GM12878 (cell line): Measurements from ENCODE around the gene MEIKIN. TPM values are rescaled to one million over a fixed set of nuclear protein-coding genes. Genes with fewer than 3 reads are reported as not detected.
A peak's percentile ranks its signal among the peaks of the same experiment; 100 is the strongest.

ENCODE experiments used
- ATAC-seq: fragments of 200-7000 bp; cut with Tn5 transposase; 3 replicates; pipeline ENCODE4 v1.9.1; 2020; ENCODE audit warnings: mild to moderate bottlenecking, moderate library complexity
- BruUV-seq: library from RNA; stranded (reverse); fragments of 400-500 nt; replicated peaks from 2 replicates; lab custom pipeline; 2021; lab: Mats Ljungman, UMichigan
- CTCF ChIA-PET: fragments of 300-600 bp; sonication (Branson Sonifier 250); formaldehyde crosslinking; extraction: SDS; loops from one replicate; lab custom pipeline; 2021; ENCODE audit warnings: inconsistent platforms; lab: Yijun Ruan, JAX
- POLR2A ChIA-PET: fragments of 350-600 bp; formaldehyde crosslinking; extraction: SDS; loops from one replicate; lab custom pipeline; 2021; ENCODE audit warnings: inconsistent platforms; lab: Charles Lee
- RAD21 ChIA-PET: fragments of 300-600 bp; sonication (Branson Sonifier 250); formaldehyde crosslinking; loops from one replicate; lab custom pipeline; 2023; ENCODE audit warnings: antibody characterized with exemption; ENCODE audit not compliant: unreplicated experiment; lab: Charles Lee
- SMC1A ChIA-PET: fragments of 300-600 bp; sonication (Branson Sonifier 250); formaldehyde crosslinking; loops from one replicate; lab custom pipeline; 2023; ENCODE audit not compliant: unreplicated experiment, uncharacterized antibody; lab: Charles Lee
- DNase-seq: peaks from one replicate; pipeline ENCODE4 v3.0.0-alpha.2; 2011; ENCODE audit warnings: low read depth, low spot score
- FAIRE-seq: peaks from 3 replicates; lab custom pipeline; 2011; peaks lifted over from hg19 to GRCh38; lab: Jason Lieb, UNC
- H2AFZ ChIP-seq: 2 replicates; pipeline ENCODE4 v1.6.0; 2011; ENCODE audit warnings: low read depth, low read length, control low read depth; ENCODE audit not compliant: control insufficient read depth
- H3K27ac ChIP-seq: 2 replicates; pipeline ENCODE4 v1.5.1; 2011; ENCODE audit warnings: control low read depth; ENCODE audit not compliant: control insufficient read depth, insufficient read depth
- H3K27me3 ChIP-seq, 2 experiments: replicated peaks in 1 of 2; 2 replicates each; pipeline versions ENCODE4 v1.6.0 to v1.6.1; 2011; ENCODE audit warnings: low read length in 1 of 2; ENCODE audit not compliant: control insufficient read depth in 2 of 2, insufficient read depth in 2 of 2
- H3K36me3 ChIP-seq, 2 experiments: 2 replicates each; pipeline ENCODE4 v1.5.1; 2011; ENCODE audit warnings: low read length in 1 of 2; ENCODE audit not compliant: control insufficient read depth in 2 of 2, insufficient read depth in 2 of 2
- H3K4me1 ChIP-seq: 2 replicates; pipeline ENCODE4 v1.6.1; 2011; ENCODE audit warnings: mild to moderate bottlenecking, low read length, moderate library complexity, mixed read lengths; ENCODE audit not compliant: control insufficient read depth, insufficient read depth
- H3K4me2 ChIP-seq: 2 replicates; pipeline ENCODE4 v1.6.0; 2011; ENCODE audit warnings: control low read depth; ENCODE audit not compliant: control insufficient read depth, insufficient read depth
- H3K4me3 ChIP-seq: fragments of 200-600 bp; sonication (generic); 2 replicates; pipeline ENCODE4 v1.5.1; 2016
- H3K79me2 ChIP-seq: 2 replicates; pipeline ENCODE4 v1.6.0; 2011; ENCODE audit warnings: low read length; ENCODE audit not compliant: control insufficient read depth, insufficient read depth
- H3K9ac ChIP-seq: 2 replicates; pipeline ENCODE4 v1.8.0; 2011; ENCODE audit warnings: low read length, control low read depth, mixed read lengths; ENCODE audit not compliant: control insufficient read depth, insufficient read depth
- H3K9me3 ChIP-seq: replicated peaks from 3 replicates; pipeline ENCODE4 v1.5.1; 2011; ENCODE audit warnings: mild to moderate bottlenecking, low read length; ENCODE audit not compliant: control insufficient read depth, insufficient read depth
- H4K20me1 ChIP-seq: 2 replicates; pipeline ENCODE4 v1.6.0; 2011; ENCODE audit not compliant: control insufficient read depth, insufficient read depth
- BACH1 ChIP-seq: fragments of 450-650 bp; IDR thresholded peaks from 2 replicates; pipeline ENCODE4 v1.6.1; 2017; ENCODE audit warnings: mild to moderate bottlenecking, borderline replicate concordance
- BCL11A ChIP-seq: IDR thresholded peaks from 2 replicates; pipeline ENCODE4 v1.6.1; 2011; ENCODE audit warnings: low read depth, low read length
- BCLAF1 ChIP-seq: fragments of 450-650 bp; IDR thresholded peaks from 2 replicates; pipeline ENCODE4 v1.6.1; 2017; ENCODE audit warnings: antibody characterized with exemption, mild to moderate bottlenecking, moderate library complexity
- BRCA1 ChIP-seq: IDR thresholded peaks from 2 replicates; pipeline ENCODE4 v1.6.1; 2011; ENCODE audit warnings: low read depth, low read length, improper control_type of control experiment
- FOXM1 ChIP-seq: IDR thresholded peaks from 2 replicates; pipeline ENCODE4 v1.6.1; 2012; ENCODE audit warnings: low read depth, mild to moderate bottlenecking, inconsistent platforms, low read length, moderate library complexity
- GABPA ChIP-seq: IDR thresholded peaks from 2 replicates; pipeline ENCODE4 v1.6.1; 2014; ENCODE audit warnings: antibody characterized with exemption, low read depth, mild to moderate bottlenecking, inconsistent platforms
- IRF4 ChIP-seq: IDR thresholded peaks from 2 replicates; pipeline ENCODE4 v1.6.1; 2011; ENCODE audit warnings: low read depth, low read length
- JUNB ChIP-seq: IDR thresholded peaks from 2 replicates; pipeline ENCODE4 v1.6.1; 2016; ENCODE audit warnings: antibody characterized with exemption, mild to moderate bottlenecking
- MEF2A ChIP-seq: IDR thresholded peaks from 2 replicates; pipeline ENCODE4 v1.6.1; 2011; ENCODE audit warnings: low read depth, mild to moderate bottlenecking, low read length, moderate library complexity; ENCODE audit not compliant: insufficient read depth
- MYB ChIP-seq: fragments of 150-350 bp; IDR thresholded peaks from 2 replicates; pipeline ENCODE4 v1.6.1; 2014; ENCODE audit warnings: mild to moderate bottlenecking, low read depth, low read length, borderline replicate concordance
- NFIC ChIP-seq: IDR thresholded peaks from 2 replicates; pipeline ENCODE4 v1.6.1; 2012; ENCODE audit warnings: low read depth, mild to moderate bottlenecking, inconsistent platforms, low read length, moderate library complexity
- SIX5 ChIP-seq: IDR thresholded peaks from 2 replicates; pipeline ENCODE4 v1.6.1; 2011; ENCODE audit warnings: mild to moderate bottlenecking, low read depth, low read length, moderate library complexity; ENCODE audit not compliant: severe bottlenecking
- in situ Hi-C: fragments of 300-500 bp; cut with MboI; formaldehyde crosslinking; loops from 9 replicates; pipeline ENCODE4 v1.14.3; 2018; ENCODE audit warnings: mixed read lengths
- intact Hi-C: fragments of 100-400 bp; cut with micrococcal nuclease; formaldehyde crosslinking; loops from one replicate; pipeline ENCODE4 v1.14.2; 2022; ENCODE audit not compliant: unreplicated experiment
- polyA plus RNA-seq, 11 experiments: library from polyadenylated mRNA; depleted of rRNA in 4 of 11; unstranded in 6 of 11; stranded (reverse) in 5 of 11; fragments of >200 nt; fragmentation: Nextera tagmentation in 4 of 11; fragmentation: Illumina TruSeq in 1 of 11; extraction: Ambion mirVana in 4 of 11; extraction: Trizol in 1 of 11; gene quantifications; 1 replicate in 1 of 11; 2 replicates in 10 of 11; pipeline versions ENCODE4 v1.2.1 to v1.2.3, GENCODE V29; 2011 to 2016; ENCODE audit warnings: inconsistent platforms in 2 of 11, missing spikeins in 2 of 11, low read depth in 1 of 11
- total RNA-seq, 4 experiments: library from RNA; depleted of rRNA in 3 of 4; stranded (reverse); fragments of >200 nt in 3 of 4; fragmentation: Illumina TruSeq in 1 of 4; extraction: Trizol in 1 of 4; gene quantifications; 2 replicates each; pipeline versions ENCODE4 v1.2.1 to v1.2.3, GENCODE V29; 2013 to 2021
- TF ChIP-seq, protein P1 (sequence below): IDR thresholded peaks from 2 replicates; pipeline ENCODE4 v1.6.1; 2011; ENCODE audit warnings: low read depth, low read length, improper control_type of control experiment, borderline replicate concordance
- TF ChIP-seq, protein P2 (sequence below): IDR thresholded peaks from 2 replicates; pipeline ENCODE4 v1.6.1; 2012; ENCODE audit warnings: low read length, inconsistent platforms
- TF ChIP-seq, protein P3 (sequence below): IDR thresholded peaks from 2 replicates; pipeline ENCODE4 v1.6.1; 2011; ENCODE audit warnings: low read depth, mild to moderate bottlenecking, low read length, moderate library complexity, borderline replicate concordance; ENCODE audit errors: extremely low read depth

The MEIKIN gene
- total and polyA plus RNA-seq, 10 of the 15 experiments (the other 5 are each of a cell fraction or from before 2014, with no cell fraction given), result not detected

DNA sequence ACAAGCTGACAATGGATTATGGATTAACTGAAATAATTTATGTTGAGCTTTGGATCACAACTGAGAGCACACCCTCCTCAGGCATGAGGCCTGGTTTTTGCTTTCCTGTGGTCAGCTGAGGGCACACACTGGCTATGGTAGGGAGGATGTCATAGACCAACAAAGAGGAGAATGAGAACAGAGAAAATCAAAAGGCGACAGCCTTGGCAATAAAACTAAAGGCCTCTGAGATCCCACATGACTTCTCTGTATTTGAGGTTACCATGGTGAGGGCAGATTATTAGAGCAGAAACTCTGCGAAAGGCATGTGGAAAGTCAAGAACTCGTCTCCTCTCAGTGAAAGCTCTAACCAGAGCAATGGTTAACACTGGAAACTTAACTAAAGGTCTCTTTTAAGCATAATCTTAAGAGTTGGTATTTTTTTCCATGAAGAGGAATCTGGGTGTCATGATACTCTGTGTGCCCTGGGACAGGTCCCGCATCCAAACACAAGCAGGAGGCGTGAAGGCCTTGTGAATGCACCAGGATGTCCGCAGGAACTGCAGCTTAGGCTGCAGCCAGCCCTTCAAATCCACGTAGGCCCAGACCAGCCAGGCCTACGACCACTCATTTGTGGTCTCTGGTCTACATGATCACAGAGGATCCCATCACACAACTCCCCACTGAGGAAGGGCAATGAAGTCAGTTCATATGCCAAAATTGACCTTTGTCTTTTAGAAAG lies 12.4 kb upstream of the MEIKIN start (continued):
- TF ChIP-seq, protein P1, sequence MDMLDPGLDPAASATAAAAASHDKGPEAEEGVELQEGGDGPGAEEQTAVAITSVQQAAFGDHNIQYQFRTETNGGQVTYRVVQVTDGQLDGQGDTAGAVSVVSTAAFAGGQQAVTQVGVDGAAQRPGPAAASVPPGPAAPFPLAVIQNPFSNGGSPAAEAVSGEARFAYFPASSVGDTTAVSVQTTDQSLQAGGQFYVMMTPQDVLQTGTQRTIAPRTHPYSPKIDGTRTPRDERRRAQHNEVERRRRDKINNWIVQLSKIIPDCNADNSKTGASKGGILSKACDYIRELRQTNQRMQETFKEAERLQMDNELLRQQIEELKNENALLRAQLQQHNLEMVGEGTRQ, result no peak
- TF ChIP-seq SIX5, result no peak

DNA sequence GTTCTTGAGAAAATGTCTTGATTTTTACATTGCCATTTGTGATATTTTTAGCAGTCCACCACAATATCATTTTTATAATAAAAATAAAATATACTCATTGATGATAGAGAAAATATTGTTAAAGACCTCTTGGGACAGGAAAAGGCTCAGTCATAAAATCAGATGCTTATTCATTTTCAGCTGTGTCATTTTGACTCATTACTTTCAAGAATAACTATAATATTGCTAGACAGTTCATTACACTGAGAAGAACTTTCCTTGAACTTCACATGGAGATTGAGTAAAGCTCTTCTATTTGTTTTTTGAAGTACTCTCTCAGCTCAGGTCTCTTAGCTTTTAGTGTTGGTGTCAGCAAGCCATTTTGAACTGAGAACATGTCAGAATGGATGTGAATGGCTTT lies 8.5 kb upstream of the MEIKIN start:
- ChIA-PET SMC1A (no interaction called here), CTCF (no interaction called here)
- peak; percentile 82 for TF ChIP-seq NFIC
- peak; percentile 29; the same call in 1 of the 2 replicates for TF ChIP-seq BCL11A
- TF ChIP-seq MEF2A, result 0 out of 2 replicates have a peak, but pooled peaks have one; percentile 28
- TF ChIP-seq FOXM1, result no peak
- TF ChIP-seq, protein P2, sequence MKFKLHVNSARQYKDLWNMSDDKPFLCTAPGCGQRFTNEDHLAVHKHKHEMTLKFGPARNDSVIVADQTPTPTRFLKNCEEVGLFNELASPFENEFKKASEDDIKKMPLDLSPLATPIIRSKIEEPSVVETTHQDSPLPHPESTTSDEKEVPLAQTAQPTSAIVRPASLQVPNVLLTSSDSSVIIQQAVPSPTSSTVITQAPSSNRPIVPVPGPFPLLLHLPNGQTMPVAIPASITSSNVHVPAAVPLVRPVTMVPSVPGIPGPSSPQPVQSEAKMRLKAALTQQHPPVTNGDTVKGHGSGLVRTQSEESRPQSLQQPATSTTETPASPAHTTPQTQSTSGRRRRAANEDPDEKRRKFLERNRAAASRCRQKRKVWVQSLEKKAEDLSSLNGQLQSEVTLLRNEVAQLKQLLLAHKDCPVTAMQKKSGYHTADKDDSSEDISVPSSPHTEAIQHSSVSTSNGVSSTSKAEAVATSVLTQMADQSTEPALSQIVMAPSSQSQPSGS, result peak; percentile 41; the same call in 1 of the 2 replicates
- TF ChIP-seq JUNB, result peak; percentile 96
- TF ChIP-seq, protein P3, sequence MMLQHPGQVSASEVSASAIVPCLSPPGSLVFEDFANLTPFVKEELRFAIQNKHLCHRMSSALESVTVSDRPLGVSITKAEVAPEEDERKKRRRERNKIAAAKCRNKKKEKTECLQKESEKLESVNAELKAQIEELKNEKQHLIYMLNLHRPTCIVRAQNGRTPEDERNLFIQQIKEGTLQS, result no peak
- no peak for TF ChIP-seq BRCA1
- no peak for TF ChIP-seq BACH1
- TF ChIP-seq GABPA, result peak; percentile 47; the same call in 1 of the 2 replicates
- no peak for TF ChIP-seq BCLAF1
- 0 out of 2 replicates have a peak, but pooled peaks have one; percentile 43 for TF ChIP-seq IRF4
- no peak for TF ChIP-seq MYB
- TF ChIP-seq, all 136 proteins: peak for 7
- DNase-seq, result no peak
- no peak; the same call in 2 of the 3 replicates for ATAC-seq
- in situ Hi-C loops, result no loop called here
- Histone ChIP-seq H3K4me3 (no peak overlapping the region), H3K4me1 (no peaks in the 10 kb centered on the region), H2AFZ (no peak overlapping the region), H3K9me3 (no peaks in the 10 kb centered on the region), H3K4me2 (no peak overlapping the region), H3K27me3 (no peaks in the 10 kb centered on the region), H3K27ac (no peak overlapping the region), H3K9ac (no peak overlapping the region), H3K36me3 (no peaks in the 10 kb centered on the region), H3K79me2 (no peaks in the 10 kb centered on the region), H4K20me1 (no peaks in the 10 kb centered on the region)
- ChIA-PET RAD21 (no interaction called here), POLR2A (no interaction called here)
- BruUV-seq, result no TSS peak
- intact Hi-C loops, result loop anchor here (2.0 kb wide), 1 partner anchor 33 kb away; no protein-coding TSS in a partner anchor
- no peak for FAIRE-seq
